Stimulated activated naive CD8-positive, alpha-beta T cell treated with anti-CD3 and anti-CD28 coated beads, Interleukin-15, amount 100 ng/mL, for 72 hours (primary cell): ENCODE measurements around the gene APBA3.
"Not testable (repeated sequence)": the region's sequence is repeated elsewhere in the genome, so short reads cannot be mapped to it uniquely, and the experiment has no call there.

ENCODE experiments used
- ATAC-seq: fragments of 150-1000 bp; cut with Tn5 transposase; 2 replicates; pipeline ENCODE4 v1.10.0; 2021; ENCODE audit warnings: mild to moderate bottlenecking, moderate library complexity
- DNase-seq, 2 donors: peaks; one replicate each; pipeline ENCODE4 v3.0.0; 2021 to 2022
- H3K27ac Mint-ChIP-seq, 2 donors: one replicate each; pipeline ENCODE4 v1.8.0; 2022; ENCODE audit warnings: mild to moderate bottlenecking in 2 of 2, mixed read lengths in 2 of 2, moderate library complexity in 2 of 2
- H3K27me3 Mint-ChIP-seq: one replicate; pipeline ENCODE4 v1.8.0; 2022; ENCODE audit warnings: mixed read lengths
- H3K4me1 Mint-ChIP-seq: one replicate; pipeline ENCODE4 v1.8.0; 2022; ENCODE audit warnings: mild to moderate bottlenecking, mixed read lengths
- H3K4me3 Mint-ChIP-seq, 2 donors: one replicate each; pipeline ENCODE4 v1.8.0; 2022; ENCODE audit warnings: mild to moderate bottlenecking in 2 of 2, mixed read lengths in 2 of 2, moderate library complexity in 1 of 2
- H3K9me3 Mint-ChIP-seq, 2 donors: one replicate each; pipeline ENCODE4 v1.8.0; 2022; ENCODE audit warnings: mixed read lengths in 2 of 2

Gene APBA3

GRCh38 chr19:3768015-3768747 is 6.7 kb upstream of the APBA3 start:
- H3K9me3 Mint-ChIP-seq: no peaks in the 10 kb centered on the region
- no peak overlapping the region for H3K27ac Mint-ChIP-seq
- no peak for ATAC-seq
- H3K4me1 Mint-ChIP-seq: peaks cover 16% of the 10 kb centered on the region
- DNase-seq: no peak
- no peaks in the 10 kb centered on the region for H3K27me3 Mint-ChIP-seq
- H3K4me3 Mint-ChIP-seq: no peak overlapping the region

- H3K9me3 Mint-ChIP-seq: no peaks in the 10 kb centered on the region
- H3K4me1 Mint-ChIP-seq: peaks cover 24% of the 10 kb centered on the region
- H3K27ac Mint-ChIP-seq: peak overlapping the region in 1 of 2 donors; percentile 93
- no peak for DNase-seq
- ATAC-seq: no peak
- H3K4me3 Mint-ChIP-seq: peak overlapping the region in 1 of 2 donors; percentile 37
- no peaks in the 10 kb centered on the region for H3K27me3 Mint-ChIP-seq
Measured at GRCh38 chr19:3767050-3767449, 5.6 kb upstream of the APBA3 start.

- Mint-ChIP-seq H3K27me3 (no peaks in the 10 kb centered on the region), H3K4me3 (peak overlapping the region; percentile 8 to 60), H3K9me3 (no peaks in the 10 kb centered on the region), H3K4me1 (peaks cover 29% of the 10 kb centered on the region), H3K27ac (peak overlapping the region; percentile 67 to 93)
- peak in 1 of 2 donors; percentile 43 for DNase-seq
- ATAC-seq: no peak
Measured at GRCh38 chr19:3766520-3766919, 5.0 kb upstream of the APBA3 start.

- peaks cover 37% of the 10 kb centered on the region for H3K4me1 Mint-ChIP-seq
- H3K4me3 Mint-ChIP-seq: peak overlapping the region in 1 of 2 donors; percentile 15
- not testable (repeated sequence) for DNase-seq, H3K27me3 Mint-ChIP-seq, H3K27ac Mint-ChIP-seq, H3K9me3 Mint-ChIP-seq, ATAC-seq
Measured at GRCh38 chr19:3765757-3766156, 4.3 kb upstream of the APBA3 start.

- no peak for DNase-seq
- no peaks in the 10 kb centered on the region for H3K9me3 Mint-ChIP-seq
- H3K4me1 Mint-ChIP-seq: peaks cover 43% of the 10 kb centered on the region
- no peak overlapping the region for H3K4me3 Mint-ChIP-seq
- ATAC-seq: no peak
- H3K27ac Mint-ChIP-seq: no peak overlapping the region
- no peaks in the 10 kb centered on the region for H3K27me3 Mint-ChIP-seq
Measured at GRCh38 chr19:3765121-3765520, 3.6 kb upstream of the APBA3 start.

- H3K4me1 Mint-ChIP-seq: peaks cover 55% of the 10 kb centered on the region
- H3K27ac Mint-ChIP-seq: peak within 1 kb of the TSS; percentile 100
- no peaks in the 10 kb centered on the region for H3K27me3 Mint-ChIP-seq
- no peaks in the 10 kb centered on the region for H3K9me3 Mint-ChIP-seq
- ATAC-seq (peak; percentile 89), DNase-seq (peak; percentile 100)
- peak within 1 kb of the TSS; percentile 97 to 100 for H3K4me3 Mint-ChIP-seq
Measured at GRCh38 chr19:3762501-3763459, 1.3 kb upstream of the APBA3 start, which contains the start of gene MRPL54. MRPL54 (plus strand) TSS chr19:3762682; CDS start chr19:3762701, 19 bp downstream.

GRCh38 chr19:3762130-3762473 is 610 bp upstream of the APBA3 start:
- Mint-ChIP-seq H3K4me3 (peak overlapping the region; percentile 97 to 100), H3K9me3 (no peaks in the 10 kb centered on the region), H3K4me1 (peaks cover 55% of the 10 kb centered on the region), H3K27ac (peak overlapping the region; percentile 98 to 100), H3K27me3 (no peaks in the 10 kb centered on the region)
- DNase-seq (no peak), ATAC-seq (no peak)

GRCh38 chr19:3760871-3761361 is 576 bp downstream of the APBA3 start:
- H3K4me1 Mint-ChIP-seq: peaks cover 46% of the 10 kb centered on the region

GRCh38 chr19:3759482-3760254 is 1.8 kb downstream of the APBA3 start:
- H3K4me3 Mint-ChIP-seq: peak overlapping the region; percentile 97 to 100

More at GRCh38 chr19:3760871-3761361, 576 bp downstream of the APBA3 start:
- DNase-seq (no peak), ATAC-seq (no peak)
- Mint-ChIP-seq H3K4me3 (peak overlapping the region; percentile 97 to 100), H3K27me3 (no peaks in the 10 kb centered on the region), H3K9me3 (no peaks in the 10 kb centered on the region), H3K27ac (peak overlapping the region; percentile 98 to 100)

GRCh38 chr19:3758297-3758696 is 3.2 kb downstream of the APBA3 start:
- not testable (repeated sequence) for H3K9me3 Mint-ChIP-seq, DNase-seq, H3K27ac Mint-ChIP-seq, H3K4me3 Mint-ChIP-seq, ATAC-seq, H3K27me3 Mint-ChIP-seq
- H3K4me1 Mint-ChIP-seq: peaks cover 57% of the 10 kb centered on the region

More at GRCh38 chr19:3759482-3760254, 1.8 kb downstream of the APBA3 start:
- DNase-seq (no peak), ATAC-seq (no peak)
- Mint-ChIP-seq H3K27ac (no peak overlapping the region), H3K9me3 (no peaks in the 10 kb centered on the region), H3K27me3 (no peaks in the 10 kb centered on the region), H3K4me1 (peaks cover 57% of the 10 kb centered on the region)

- not testable (repeated sequence) for H3K27ac Mint-ChIP-seq, H3K27me3 Mint-ChIP-seq, H3K4me3 Mint-ChIP-seq, H3K9me3 Mint-ChIP-seq, DNase-seq, ATAC-seq
- peaks cover 51% of the 10 kb centered on the region for H3K4me1 Mint-ChIP-seq
Measured at GRCh38 chr19:3757705-3758104, 3.8 kb downstream of the APBA3 start.

- DNase-seq (no peak), ATAC-seq (peak; percentile 52)
- H3K9me3 Mint-ChIP-seq: no peaks in the 10 kb centered on the region
- peaks cover 17% of the 10 kb centered on the region for H3K4me1 Mint-ChIP-seq
- no peak overlapping the region for H3K4me3 Mint-ChIP-seq
- no peaks in the 10 kb centered on the region for H3K27me3 Mint-ChIP-seq
- no peak overlapping the region for H3K27ac Mint-ChIP-seq
Measured at GRCh38 chr19:3753631-3754410, 7.7 kb downstream of the APBA3 start.

- peaks cover 17% of the 10 kb centered on the region for H3K4me1 Mint-ChIP-seq
- H3K9me3 Mint-ChIP-seq: no peaks in the 10 kb centered on the region
- H3K4me3 Mint-ChIP-seq: no peak overlapping the region
- no peak overlapping the region for H3K27ac Mint-ChIP-seq
- no peaks in the 10 kb centered on the region for H3K27me3 Mint-ChIP-seq
- no peak for DNase-seq
- no peak for ATAC-seq
Measured at GRCh38 chr19:3752492-3752891, 9.0 kb downstream of the APBA3 start.

GRCh38 chr19:3751236-3751635 is 10.3 kb downstream of the APBA3 start:
- Mint-ChIP-seq H3K27me3 (no peaks in the 10 kb centered on the region), H3K4me1 (peaks cover 17% of the 10 kb centered on the region), H3K4me3 (no peak overlapping the region), H3K9me3 (no peaks in the 10 kb centered on the region), H3K27ac (no peak overlapping the region)
- ATAC-seq (no peak), DNase-seq (no peak)
